Measurements from ENCODE around the gene AUTS2.

The AUTS2 gene

DNA sequence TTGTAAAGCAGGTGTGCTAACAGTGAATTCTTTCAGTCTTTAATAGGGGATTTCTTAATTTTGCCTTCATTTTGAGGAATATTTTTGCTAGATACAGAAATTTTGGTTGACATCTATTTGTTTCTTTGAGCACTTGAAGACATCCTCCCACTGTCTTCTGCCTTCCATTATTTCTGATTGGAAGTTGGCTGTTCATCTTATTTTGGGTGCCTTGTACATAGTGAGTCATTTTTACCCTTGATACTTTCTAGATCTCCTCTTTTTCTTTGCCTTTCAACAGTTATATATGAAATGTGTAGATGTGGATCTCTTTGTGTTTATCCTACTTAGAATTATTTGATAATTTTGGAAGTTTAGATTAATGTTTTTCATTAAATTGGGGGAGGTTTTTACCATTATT lies 631.0 kb downstream of the AUTS2 start:
- no peaks in the 10 kb centered on the region for H3K9me2 ChIP-seq (ENCODE audit: low read depth, low read length)
- TF ChIP-seq, protein P1, sequence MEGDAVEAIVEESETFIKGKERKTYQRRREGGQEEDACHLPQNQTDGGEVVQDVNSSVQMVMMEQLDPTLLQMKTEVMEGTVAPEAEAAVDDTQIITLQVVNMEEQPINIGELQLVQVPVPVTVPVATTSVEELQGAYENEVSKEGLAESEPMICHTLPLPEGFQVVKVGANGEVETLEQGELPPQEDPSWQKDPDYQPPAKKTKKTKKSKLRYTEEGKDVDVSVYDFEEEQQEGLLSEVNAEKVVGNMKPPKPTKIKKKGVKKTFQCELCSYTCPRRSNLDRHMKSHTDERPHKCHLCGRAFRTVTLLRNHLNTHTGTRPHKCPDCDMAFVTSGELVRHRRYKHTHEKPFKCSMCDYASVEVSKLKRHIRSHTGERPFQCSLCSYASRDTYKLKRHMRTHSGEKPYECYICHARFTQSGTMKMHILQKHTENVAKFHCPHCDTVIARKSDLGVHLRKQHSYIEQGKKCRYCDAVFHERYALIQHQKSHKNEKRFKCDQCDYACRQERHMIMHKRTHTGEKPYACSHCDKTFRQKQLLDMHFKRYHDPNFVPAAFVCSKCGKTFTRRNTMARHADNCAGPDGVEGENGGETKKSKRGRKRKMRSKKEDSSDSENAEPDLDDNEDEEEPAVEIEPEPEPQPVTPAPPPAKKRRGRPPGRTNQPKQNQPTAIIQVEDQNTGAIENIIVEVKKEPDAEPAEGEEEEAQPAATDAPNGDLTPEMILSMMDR (IDR thresholded peaks at IDR 0.05; ENCODE audit: low read length), result no peak
- TF ChIP-seq EZH2 (IDR thresholded peaks at IDR 0.05; ENCODE audit: borderline replicate concordance, low read length), result no peak
- H3K27me3 ChIP-seq (ENCODE audit: insufficient read depth, low read length), result no peaks in the 10 kb centered on the region
- H3F3A ChIP-seq (ENCODE audit: insufficient read depth, low read length), result no peaks in the 10 kb centered on the region
- peaks cover 18% of the 10 kb centered on the region for H3K9me3 ChIP-seq (ENCODE audit: low read length)
- no peak overlapping the region for H3K4me2 ChIP-seq (ENCODE audit: low read length)
- no peaks in the 10 kb centered on the region for H3K79me2 ChIP-seq (ENCODE audit: insufficient read depth, low read length)
- no peak overlapping the region for H3K9ac ChIP-seq (ENCODE audit: low read length)
- no peak overlapping the region for H2AFZ ChIP-seq (ENCODE audit: low read length)
- no peaks in the 10 kb centered on the region for H3K4me1 ChIP-seq (ENCODE audit: insufficient read depth, low read length, severe bottlenecking)
- H4K20me1 ChIP-seq (ENCODE audit: insufficient read depth, low read length), result no peaks in the 10 kb centered on the region
- H3K36me3 ChIP-seq (ENCODE audit: insufficient read depth, low read length), result peaks cover 13% of the 10 kb centered on the region
- no peak overlapping the region for H3K27ac ChIP-seq (ENCODE audit: low read depth, low read length, poor library complexity, severe bottlenecking)
- H3K4me3 ChIP-seq (ENCODE audit: low read depth, low read length, poor library complexity, severe bottlenecking), result no peak overlapping the region

GRCh38 chr7:70230761-70231160 lies 632.5 kb downstream of the AUTS2 start:
- H2AFZ ChIP-seq (ENCODE audit: low read length), result no peak overlapping the region
- H3K9ac ChIP-seq (ENCODE audit: low read length), result no peak overlapping the region
- no peaks in the 10 kb centered on the region for H3F3A ChIP-seq (ENCODE audit: insufficient read depth, low read length)
- H3K36me3 ChIP-seq (ENCODE audit: insufficient read depth, low read length), result peaks cover 13% of the 10 kb centered on the region
- TF ChIP-seq, protein P1 (IDR thresholded peaks at IDR 0.05; ENCODE audit: low read length), result no peak
- no peak for TF ChIP-seq EZH2 (IDR thresholded peaks at IDR 0.05; ENCODE audit: borderline replicate concordance, low read length)
- H3K4me2 ChIP-seq (ENCODE audit: low read length), result no peak overlapping the region
- H3K4me3 ChIP-seq (ENCODE audit: low read depth, low read length, poor library complexity, severe bottlenecking), result no peak overlapping the region
- no peaks in the 10 kb centered on the region for H4K20me1 ChIP-seq (ENCODE audit: insufficient read depth, low read length)
- H3K27me3 ChIP-seq (ENCODE audit: insufficient read depth, low read length), result no peaks in the 10 kb centered on the region
- H3K4me1 ChIP-seq (ENCODE audit: insufficient read depth, low read length, severe bottlenecking), result no peaks in the 10 kb centered on the region
- no peaks in the 10 kb centered on the region for H3K9me2 ChIP-seq (ENCODE audit: low read depth, low read length)
- H3K27ac ChIP-seq (ENCODE audit: low read depth, low read length, poor library complexity, severe bottlenecking), result no peak overlapping the region
- H3K79me2 ChIP-seq (ENCODE audit: insufficient read depth, low read length), result no peaks in the 10 kb centered on the region
- peaks cover 18% of the 10 kb centered on the region for H3K9me3 ChIP-seq (ENCODE audit: low read length)

- H4K20me1 ChIP-seq (ENCODE audit: insufficient read depth, low read length), result no peaks in the 10 kb centered on the region
- H3K9me3 ChIP-seq (ENCODE audit: low read length), result peaks cover 18% of the 10 kb centered on the region
- peaks cover 25% of the 10 kb centered on the region for H3K4me1 ChIP-seq (ENCODE audit: insufficient read depth, low read length, severe bottlenecking)
- H3K9me2 ChIP-seq (ENCODE audit: low read depth, low read length), result no peaks in the 10 kb centered on the region
- TF ChIP-seq, protein P1 (IDR thresholded peaks at IDR 0.05; ENCODE audit: low read length), result no peak
- no peak for TF ChIP-seq EZH2 (IDR thresholded peaks at IDR 0.05; ENCODE audit: borderline replicate concordance, low read length)
- H3K4me2 ChIP-seq (ENCODE audit: low read length), result no peak overlapping the region
- H3K27me3 ChIP-seq (ENCODE audit: insufficient read depth, low read length), result no peaks in the 10 kb centered on the region
- no peak overlapping the region for H2AFZ ChIP-seq (ENCODE audit: low read length)
- no peak overlapping the region for H3K4me3 ChIP-seq (ENCODE audit: low read depth, low read length, poor library complexity, severe bottlenecking)
- H3K9ac ChIP-seq (ENCODE audit: low read length), result no peak overlapping the region
- H3K36me3 ChIP-seq (ENCODE audit: insufficient read depth, low read length), result peaks cover 13% of the 10 kb centered on the region
- H3K27ac ChIP-seq (ENCODE audit: low read depth, low read length, poor library complexity, severe bottlenecking), result no peak overlapping the region
- H3K79me2 ChIP-seq (ENCODE audit: insufficient read depth, low read length), result no peaks in the 10 kb centered on the region
- no peaks in the 10 kb centered on the region for H3F3A ChIP-seq (ENCODE audit: insufficient read depth, low read length)
Observed at GRCh38 chr7:70233776-70234175, 635.5 kb downstream of the AUTS2 start.

Measured in OCI-LY1 (cell line).